ENCODE results near the gene TRIOBP.
"Not testable (repeated sequence)": the region's sequence is repeated elsewhere in the genome, so short reads cannot be mapped to it uniquely, and the experiment has no call there.

The TRIOBP gene

GRCh38 chr22:37778370-37779009 lies 81.6 kb downstream of the TRIOBP start:
- no peak for DNase-seq

DNA sequence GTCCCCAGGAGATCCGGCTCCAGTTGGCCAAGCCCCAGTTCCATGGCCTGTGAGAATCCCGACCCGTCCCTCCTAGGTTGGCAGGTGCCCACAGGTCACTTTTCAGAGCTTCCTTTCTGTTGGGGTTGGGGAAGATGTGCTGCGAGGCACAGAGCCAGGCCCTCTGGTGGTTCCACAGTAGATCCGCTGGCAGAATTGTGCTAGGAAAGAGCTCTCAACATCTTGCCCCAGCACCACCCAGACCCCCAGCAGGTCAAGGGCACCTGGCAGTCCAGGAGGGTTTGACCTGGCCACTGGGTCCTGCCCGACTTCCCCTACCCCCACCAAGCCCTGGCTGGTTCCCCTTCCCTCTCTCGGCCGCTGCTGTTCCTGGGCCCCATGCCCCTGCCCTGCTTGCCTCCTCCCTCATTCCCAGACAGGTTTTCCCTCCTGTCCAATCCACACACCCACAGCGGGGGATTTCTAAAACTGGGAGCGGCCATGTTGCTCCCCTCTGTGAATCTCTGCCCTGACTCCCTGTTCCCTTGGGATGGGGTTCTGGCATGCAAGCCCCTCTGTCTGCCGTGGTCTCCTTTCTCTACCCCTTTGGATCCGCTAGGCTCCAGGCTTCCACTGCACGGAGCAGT lies 84.7 kb downstream of the TRIOBP start:
- DNase-seq, result no peak

DNA sequence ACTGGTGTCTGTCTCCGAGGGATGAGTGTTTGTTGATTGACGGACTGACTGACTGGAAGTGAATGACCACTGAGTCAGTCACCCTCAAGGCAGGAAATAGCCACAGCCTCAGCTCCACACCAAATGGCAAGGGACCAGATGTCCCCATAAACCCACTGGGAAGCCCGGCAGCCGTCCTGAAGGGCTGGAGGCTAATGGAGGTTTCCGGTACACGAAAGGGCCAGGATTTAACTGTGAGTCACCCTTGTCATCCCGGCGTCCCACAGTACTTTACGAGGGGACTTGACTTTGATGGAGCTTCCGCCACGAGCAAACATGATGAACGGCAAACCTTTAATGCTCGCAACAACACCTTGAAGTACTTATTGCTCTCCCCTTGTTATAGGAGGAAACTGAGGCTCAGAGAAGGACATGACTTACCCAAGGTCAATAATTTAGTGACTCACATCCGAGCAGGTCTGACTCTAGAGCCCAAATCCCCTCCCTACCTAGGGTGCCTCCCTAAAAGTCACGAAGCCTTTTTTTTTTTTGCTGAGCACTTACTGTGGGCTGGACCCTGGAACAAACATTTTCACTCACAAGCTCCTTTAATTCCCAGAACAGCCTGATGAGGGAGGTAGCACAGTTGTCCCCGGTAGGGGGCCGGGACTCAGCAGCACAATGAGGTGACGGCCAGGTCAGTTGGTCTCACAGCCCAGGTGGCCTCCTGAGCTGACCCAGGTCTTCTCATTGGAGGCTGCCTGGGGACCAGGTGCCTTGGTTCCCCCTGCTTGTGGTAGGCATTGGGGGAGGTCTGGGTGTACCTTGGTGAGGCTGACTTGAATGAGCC lies 85.7 kb downstream of the TRIOBP start:
- DNase-seq, result no peak

GRCh38 chr22:37784829-37785495 lies 88.1 kb downstream of the TRIOBP start:
- DNase-seq, result no peak

DNA sequence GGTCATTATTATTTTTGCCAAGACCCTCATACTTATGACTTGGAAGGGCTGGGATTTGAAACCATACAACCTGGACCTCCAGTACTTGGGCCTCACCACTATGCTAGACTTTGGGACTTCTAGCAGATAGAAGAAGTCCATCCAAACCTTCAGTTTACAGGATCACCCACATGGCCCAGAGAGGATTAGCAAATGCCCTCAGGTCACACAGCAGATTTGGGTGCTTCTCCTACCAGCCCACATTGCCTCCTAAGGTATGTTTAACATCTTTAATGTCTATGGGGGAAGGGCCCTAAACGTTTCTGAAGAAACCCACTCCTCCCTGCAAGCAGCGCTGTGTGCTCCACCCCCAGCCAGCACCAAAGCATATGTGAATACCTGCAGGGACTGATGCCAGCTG lies 93.4 kb downstream of the TRIOBP start:
- no peak for DNase-seq

DNA sequence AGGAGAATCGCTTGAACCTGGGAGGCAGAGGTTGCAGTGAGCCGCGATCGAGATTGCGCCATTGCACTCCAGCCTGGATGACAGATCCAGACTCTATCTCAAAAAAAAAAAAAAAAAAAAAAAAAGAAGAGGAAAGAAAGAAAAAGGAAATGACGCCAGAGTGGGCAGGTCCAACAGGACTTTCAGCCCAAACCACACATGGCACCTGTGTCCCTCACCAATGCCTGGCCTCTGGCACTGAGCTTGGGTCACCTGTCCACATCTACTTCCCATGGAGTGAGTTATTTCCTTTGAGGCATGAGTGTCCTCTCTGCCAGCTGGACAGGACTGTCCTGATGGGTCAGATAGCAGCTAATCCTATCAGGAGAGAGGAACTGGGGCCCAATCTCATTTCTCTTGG lies 95.6 kb downstream of the TRIOBP start:
- no peak for DNase-seq

DNA sequence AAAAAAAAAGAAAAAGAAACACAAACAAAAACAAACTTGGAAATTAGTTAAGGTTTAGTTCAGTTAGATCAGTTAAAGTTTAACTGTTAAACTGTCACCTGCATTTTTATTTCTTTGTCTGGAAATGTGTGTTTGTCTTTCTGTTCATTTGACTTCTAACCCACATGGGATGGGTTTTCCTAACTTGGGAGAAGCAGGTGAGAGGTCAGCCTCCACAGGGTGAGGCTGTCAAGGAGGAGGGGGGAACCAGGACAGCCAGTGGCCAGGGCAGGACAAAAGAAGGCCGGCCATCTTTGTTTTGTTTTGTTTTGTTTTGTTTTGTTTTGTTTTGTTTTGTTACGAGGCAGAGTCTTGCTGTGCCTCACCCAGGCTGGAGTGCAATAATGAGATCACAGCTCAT lies 97.5 kb downstream of the TRIOBP start:
- no peak for DNase-seq

- no peak for DNase-seq
Measured at GRCh38 chr22:37796079-37796478, 99.2 kb downstream of the TRIOBP start.

GRCh38 chr22:37797259-37797658 lies 100.4 kb downstream of the TRIOBP start:
- DNase-seq, result not testable (repeated sequence)

DNA sequence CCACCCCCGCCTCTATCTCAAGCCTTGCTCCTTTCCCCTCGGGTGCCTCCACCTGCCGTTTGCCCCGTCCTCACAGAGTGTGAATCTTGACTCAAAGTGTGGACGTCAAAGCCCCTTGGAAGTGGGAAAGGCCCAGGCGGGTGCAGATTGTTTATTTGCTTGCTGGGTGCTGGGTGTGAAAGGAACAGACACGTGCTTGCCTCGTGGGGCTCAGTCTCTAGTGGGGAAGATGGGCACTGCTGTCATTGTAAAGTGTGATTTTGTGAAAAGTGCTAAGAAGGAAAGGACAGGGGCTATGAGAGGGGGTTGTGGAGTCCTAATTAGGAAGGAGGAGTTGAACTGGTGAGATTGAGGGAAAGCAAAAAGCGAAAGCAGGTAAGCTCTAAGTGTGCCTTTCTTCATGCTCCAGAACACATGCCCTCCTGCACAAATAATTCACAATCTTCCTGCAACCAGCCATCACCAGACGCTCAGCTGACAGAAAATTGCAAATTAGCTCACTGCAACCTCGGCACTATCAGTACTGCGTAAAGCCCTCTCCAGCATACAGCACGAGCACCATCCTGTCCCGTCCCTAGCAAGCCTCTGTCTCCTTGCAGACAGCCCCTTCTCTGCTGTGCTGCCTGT lies 101.1 kb downstream of the TRIOBP start:
- DNase-seq, result no peak

GRCh38 chr22:37799979-37800378 lies 103.1 kb downstream of the TRIOBP start:
- DNase-seq, result not testable (repeated sequence)

- DNase-seq, result peak in 1 of 2 experiments; percentile 20
Measured at GRCh38 chr22:37801946-37802309, 105.1 kb downstream of the TRIOBP start.

- DNase-seq, result peak; percentile 39 to 50
Measured at GRCh38 chr22:37802310-37803194, 105.7 kb downstream of the TRIOBP start.

DNA sequence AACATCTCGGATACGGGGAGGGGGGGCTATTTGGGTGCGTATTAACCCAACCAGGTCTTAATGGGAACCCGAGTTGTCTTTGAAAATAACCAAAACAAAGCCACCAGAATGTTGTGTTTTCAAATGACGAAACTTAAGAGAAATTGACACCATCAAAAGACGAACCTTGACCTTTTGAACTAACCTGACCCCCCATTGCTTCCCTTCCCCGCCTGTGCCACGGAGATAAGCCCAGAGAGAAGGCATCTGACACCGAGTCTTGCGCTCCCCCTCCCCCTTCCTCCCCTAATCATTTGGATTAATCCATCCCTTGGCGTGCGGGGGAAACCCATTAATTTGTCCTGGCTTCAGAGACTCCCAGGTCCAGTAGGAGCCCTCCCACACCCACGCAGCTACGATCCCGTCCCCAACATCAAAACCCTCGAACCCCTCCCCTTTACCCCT lies 106.4 kb downstream of the TRIOBP start:
- peak in 1 of 2 experiments; percentile 32 for DNase-seq

DNA sequence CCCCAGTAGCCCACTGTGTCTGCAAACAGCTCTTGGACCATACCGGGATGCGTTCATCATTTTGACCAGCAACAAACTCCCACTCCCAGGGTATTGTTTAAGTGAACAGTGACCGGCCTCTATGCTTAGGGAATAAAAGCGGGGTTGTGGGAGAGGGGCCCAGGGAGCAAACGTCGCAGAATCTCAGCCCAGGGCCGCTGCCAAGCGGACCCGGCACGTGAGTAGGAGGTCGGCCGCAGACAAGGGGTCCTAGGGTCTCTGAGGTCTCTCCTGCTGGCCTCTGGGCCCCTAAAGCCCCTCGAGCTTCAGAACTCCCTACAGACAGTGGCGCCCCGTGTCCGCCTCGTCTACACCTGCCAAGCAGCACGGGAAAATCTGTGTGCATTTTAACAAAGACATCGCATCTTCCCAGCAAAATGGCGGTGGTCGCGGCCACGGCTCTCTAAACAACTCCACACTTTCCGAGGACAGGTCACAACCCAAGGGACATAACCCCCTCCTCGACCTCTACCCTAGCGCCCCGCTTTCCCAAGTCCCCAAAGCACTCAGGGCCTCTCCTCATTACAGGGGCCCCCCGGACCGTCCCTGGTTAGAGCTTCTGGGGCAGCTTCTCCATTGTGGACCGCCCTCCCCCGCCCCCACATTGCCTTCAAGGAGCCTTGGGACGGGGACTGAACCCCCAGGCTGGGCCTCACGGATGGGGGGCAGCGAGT lies 106.9 kb downstream of the TRIOBP start:
- DNase-seq, result no peak

GRCh38 chr22:37804352-37804880 lies 107.6 kb downstream of the TRIOBP start:
- DNase-seq, result no peak

DNA sequence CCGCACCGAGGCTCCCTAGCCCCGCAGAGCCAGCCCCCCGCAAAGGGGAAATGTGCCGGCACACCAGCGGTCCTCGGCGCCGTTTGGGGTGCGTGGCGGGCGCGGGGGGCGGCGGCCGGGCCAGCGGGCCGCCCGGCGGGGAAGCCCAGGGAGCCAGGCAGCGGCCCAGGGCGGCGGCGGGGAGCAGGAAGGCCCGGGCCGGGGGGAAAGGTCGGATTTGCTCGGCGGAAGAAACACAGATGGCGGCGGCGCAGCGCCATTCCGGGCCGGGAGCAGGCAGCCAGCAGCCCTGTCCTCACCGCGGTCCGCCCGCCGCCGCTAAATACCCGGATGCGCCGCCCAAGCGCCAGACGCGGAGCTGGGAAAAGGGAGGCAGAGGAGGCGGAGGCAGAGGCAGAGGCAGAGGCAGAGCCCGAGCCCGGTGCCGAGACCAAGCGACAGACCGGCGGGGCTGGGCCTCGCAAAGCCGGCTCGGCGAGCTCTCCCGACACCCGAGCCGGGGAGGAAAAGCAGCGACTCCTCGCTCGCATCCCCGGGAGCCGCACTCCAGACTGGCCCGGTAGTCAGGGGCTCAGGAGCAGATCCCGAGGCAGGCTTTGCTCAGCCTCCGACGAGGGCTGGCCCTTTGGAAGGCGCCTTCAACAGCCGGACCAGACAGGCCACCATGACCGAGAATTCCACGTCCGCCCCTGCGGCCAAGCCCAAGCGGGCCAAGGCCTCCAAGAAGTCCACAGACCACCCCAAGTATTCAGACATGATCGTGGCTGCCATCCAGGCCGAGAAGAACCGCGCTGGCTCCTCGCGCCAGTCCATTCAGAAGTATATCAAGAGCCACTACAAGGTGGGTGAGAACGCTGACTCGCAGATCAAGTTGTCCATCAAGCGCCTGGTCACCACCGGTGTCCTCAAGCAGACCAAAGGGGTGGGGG lies 108.3 kb downstream of the TRIOBP start:
- peak; percentile 75 to 79 for DNase-seq

DNA sequence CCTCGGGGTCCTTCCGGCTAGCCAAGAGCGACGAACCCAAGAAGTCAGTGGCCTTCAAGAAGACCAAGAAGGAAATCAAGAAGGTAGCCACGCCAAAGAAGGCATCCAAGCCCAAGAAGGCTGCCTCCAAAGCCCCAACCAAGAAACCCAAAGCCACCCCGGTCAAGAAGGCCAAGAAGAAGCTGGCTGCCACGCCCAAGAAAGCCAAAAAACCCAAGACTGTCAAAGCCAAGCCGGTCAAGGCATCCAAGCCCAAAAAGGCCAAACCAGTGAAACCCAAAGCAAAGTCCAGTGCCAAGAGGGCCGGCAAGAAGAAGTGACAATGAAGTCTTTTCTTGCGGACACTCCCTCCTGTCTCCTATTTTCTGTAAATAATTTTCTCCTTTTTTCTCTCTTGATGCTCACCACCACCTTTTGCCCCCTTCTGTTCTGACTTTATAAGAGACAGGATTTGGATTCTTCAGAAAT lies 109.0 kb downstream of the TRIOBP start:
- no peak for DNase-seq

All from NCI-H2081 (cell line).